BLaER1 treated with 17β-estradiol and CSF1 and Interleukin-3, amounts not matched to agents 10 nM and 100 nM (cell line): Measurements from ENCODE around the gene SORCS2.

ENCODE experiments used
- H3K27ac ChIP-seq, 11 experiments: shearing (Covaris generic); formaldehyde crosslinking; 2 replicates each; pipeline ENCODE4 v1.8.1; 2022
- H3K27me3 ChIP-seq, 11 experiments: shearing (Covaris generic); formaldehyde crosslinking; 2 replicates each; pipeline ENCODE4 v1.8.1; 2022
- H3K36me3 ChIP-seq, 11 experiments: shearing (Covaris generic); formaldehyde crosslinking; 2 replicates each; pipeline ENCODE4 v1.8.1; 2022
- H3K4me1 ChIP-seq, 10 experiments: shearing (Covaris generic); formaldehyde crosslinking; 2 replicates each; pipeline ENCODE4 v1.8.1; 2022
- H3K4me2 ChIP-seq, 11 experiments: shearing (Covaris generic); formaldehyde crosslinking; 2 replicates each; pipeline ENCODE4 v1.8.1; 2022
- H3K4me3 ChIP-seq, 10 experiments: shearing (Covaris generic); formaldehyde crosslinking; 2 replicates each; pipeline ENCODE4 v1.8.1; 2022
- H3K9ac ChIP-seq, 11 experiments: shearing (Covaris generic); formaldehyde crosslinking; 2 replicates each; pipeline ENCODE4 v1.8.1; 2022
- H3K9me3 ChIP-seq, 11 experiments: shearing (Covaris generic); formaldehyde crosslinking; replicated peaks in 1 of 11; 2 replicates each; pipeline ENCODE4 v1.8.1; 2022
- H4K20me1 ChIP-seq, 11 experiments: shearing (Covaris generic); formaldehyde crosslinking; 2 replicates each; pipeline ENCODE4 v1.8.1; 2022
- Cebpa-rat ChIP-seq, 11 experiments: shearing (Covaris generic); IDR thresholded peaks; 2 replicates each; pipeline ENCODE4 v1.8.1; 2022

Gene SORCS2

GRCh38 chr4:7510066-7510465 lies 317.7 kb downstream of the SORCS2 start:
- H3K9me3 ChIP-seq, result no peaks in the 10 kb centered on the region
- no peak for TF ChIP-seq Cebpa-rat (IDR thresholded peaks at IDR 0.05)
- H3K4me1 ChIP-seq, result peaks cover 39 to 88% (median 70%) of the 10 kb centered on the region in 10 experiments
- H3K27me3 ChIP-seq, result peaks cover 7 to 52% (median 18%) of the 10 kb centered on the region in 11 experiments
- peak overlapping the region in 9 of 11 experiments; percentile 51 to 99 (median 90); a peak in 18 of 22 replicates for H3K4me2 ChIP-seq
- H3K27ac ChIP-seq, result peak overlapping the region in 4 of 11 experiments; percentile 4 to 62 (median 58); a peak in 4 of 22 replicates
- H3K9ac ChIP-seq, result peak overlapping the region in 3 of 11 experiments; percentile 13 to 59 (median 30); a peak in 2 of 22 replicates
- H3K36me3 ChIP-seq, result no peaks in the 10 kb centered on the region
- H3K4me3 ChIP-seq, result no peak overlapping the region
- peaks cover 0 to 34% (median 0%) of the 10 kb centered on the region in 11 experiments; a peak in 5 of 22 replicates for H4K20me1 ChIP-seq

GRCh38 chr4:7510538-7510937 lies 318.2 kb downstream of the SORCS2 start:
- peak overlapping the region in 1 of 11 experiments; percentile 30; a peak in 2 of 22 replicates for H3K9ac ChIP-seq
- H3K27me3 ChIP-seq, result peaks cover 7 to 52% (median 18%) of the 10 kb centered on the region in 11 experiments
- H3K27ac ChIP-seq, result peak overlapping the region in 3 of 11 experiments; percentile 4 to 62 (median 59); a peak in 1 of 22 replicates
- no peaks in the 10 kb centered on the region for H3K36me3 ChIP-seq
- peaks cover 0 to 35% (median 0%) of the 10 kb centered on the region in 11 experiments; a peak in 5 of 22 replicates for H4K20me1 ChIP-seq
- peak overlapping the region in 9 of 11 experiments; percentile 51 to 99 (median 90); a peak in 19 of 22 replicates for H3K4me2 ChIP-seq
- peaks cover 39 to 87% (median 66%) of the 10 kb centered on the region in 10 experiments for H3K4me1 ChIP-seq
- TF ChIP-seq Cebpa-rat (IDR thresholded peaks at IDR 0.05), result no peak
- no peak overlapping the region for H3K4me3 ChIP-seq
- no peaks in the 10 kb centered on the region for H3K9me3 ChIP-seq

- H3K36me3 ChIP-seq, result no peaks in the 10 kb centered on the region
- no peak for TF ChIP-seq Cebpa-rat (IDR thresholded peaks at IDR 0.05)
- peaks cover 32 to 87% (median 62%) of the 10 kb centered on the region in 10 experiments for H3K4me1 ChIP-seq
- peak overlapping the region in 6 of 11 experiments; percentile 22 to 99 (median 48); a peak in 9 of 22 replicates for H3K4me2 ChIP-seq
- H3K27me3 ChIP-seq, result peaks cover 7 to 52% (median 18%) of the 10 kb centered on the region in 11 experiments
- peaks cover 0 to 30% (median 0%) of the 10 kb centered on the region in 11 experiments; a peak in 5 of 22 replicates for H4K20me1 ChIP-seq
- H3K27ac ChIP-seq, result no peak overlapping the region
- no peaks in the 10 kb centered on the region for H3K9me3 ChIP-seq
- H3K4me3 ChIP-seq, result no peak overlapping the region
- no peak overlapping the region; a peak in 1 of 22 replicates for H3K9ac ChIP-seq
Measured at GRCh38 chr4:7511525-7511924, 319.2 kb downstream of the SORCS2 start.

GRCh38 chr4:7512428-7512827 lies 320.1 kb downstream of the SORCS2 start:
- H3K9ac ChIP-seq, result no peak overlapping the region
- no peak overlapping the region for H3K27ac ChIP-seq
- peaks cover 7 to 43% (median 18%) of the 10 kb centered on the region in 11 experiments for H3K27me3 ChIP-seq
- no peaks in the 10 kb centered on the region for H3K36me3 ChIP-seq
- H3K4me2 ChIP-seq, result no peak overlapping the region
- H4K20me1 ChIP-seq, result peaks cover 0 to 30% (median 0%) of the 10 kb centered on the region in 11 experiments; a peak in 5 of 22 replicates
- H3K4me1 ChIP-seq, result peaks cover 23 to 82% (median 54%) of the 10 kb centered on the region in 10 experiments
- H3K4me3 ChIP-seq, result no peak overlapping the region
- TF ChIP-seq Cebpa-rat (IDR thresholded peaks at IDR 0.05), result no peak
- H3K9me3 ChIP-seq, result no peaks in the 10 kb centered on the region

GRCh38 chr4:7512946-7513345 lies 320.6 kb downstream of the SORCS2 start:
- Histone ChIP-seq H3K4me3 (no peak overlapping the region), H3K4me2 (0 out of 22 replicates have a peak overlapping the region, but pooled peaks of 1 of the 11 experiments have one; percentile 10), H3K27ac (no peak overlapping the region), H3K9ac (no peak overlapping the region), H3K9me3 (no peaks in the 10 kb centered on the region), H3K36me3 (no peaks in the 10 kb centered on the region), H3K4me1 (peaks cover 17 to 77% (median 49%) of the 10 kb centered on the region in 10 experiments), H3K27me3 (peaks cover 7 to 38% (median 18%) of the 10 kb centered on the region in 11 experiments), H4K20me1 (peaks cover 0 to 30% (median 0%) of the 10 kb centered on the region in 11 experiments; a peak in 5 of 22 replicates)
- no peak for TF ChIP-seq Cebpa-rat (IDR thresholded peaks at IDR 0.05)

- Histone ChIP-seq H4K20me1 (peaks cover 0 to 30% (median 0%) of the 10 kb centered on the region in 11 experiments; a peak in 6 of 22 replicates), H3K36me3 (no peaks in the 10 kb centered on the region), H3K27me3 (peaks cover 7 to 38% (median 18%) of the 10 kb centered on the region in 11 experiments), H3K9me3 (no peaks in the 10 kb centered on the region), H3K9ac (no peak overlapping the region), H3K4me1 (peaks cover 10 to 75% (median 44%) of the 10 kb centered on the region in 10 experiments), H3K4me3 (no peak overlapping the region), H3K4me2 (peak overlapping the region in 2 of 11 experiments; percentile 10 to 12; a peak in 1 of 22 replicates), H3K27ac (no peak overlapping the region)
- no peak for TF ChIP-seq Cebpa-rat (IDR thresholded peaks at IDR 0.05)
Measured at GRCh38 chr4:7513671-7514070, 321.3 kb downstream of the SORCS2 start.

- Histone ChIP-seq H3K4me1 (peaks cover 4 to 75% (median 44%) of the 10 kb centered on the region in 10 experiments; a peak in 19 of 20 replicates), H3K27me3 (peaks cover 7 to 33% (median 17%) of the 10 kb centered on the region in 11 experiments), H4K20me1 (peaks cover 0 to 26% (median 0%) of the 10 kb centered on the region in 11 experiments; a peak in 6 of 22 replicates), H3K27ac (no peak overlapping the region), H3K9me3 (no peaks in the 10 kb centered on the region), H3K4me3 (no peak overlapping the region), H3K4me2 (peak overlapping the region in 1 of 11 experiments; percentile 34; a peak in 2 of 22 replicates), H3K36me3 (no peaks in the 10 kb centered on the region), H3K9ac (no peak overlapping the region)
- no peak for TF ChIP-seq Cebpa-rat (IDR thresholded peaks at IDR 0.05)
Measured at GRCh38 chr4:7514281-7514680, 321.9 kb downstream of the SORCS2 start.

- Histone ChIP-seq H4K20me1 (peaks cover 0 to 25% (median 0%) of the 10 kb centered on the region in 11 experiments; a peak in 7 of 22 replicates), H3K27ac (no peak overlapping the region), H3K4me1 (peaks cover 4 to 75% (median 44%) of the 10 kb centered on the region in 10 experiments; a peak in 19 of 20 replicates), H3K27me3 (peaks cover 7 to 28% (median 13%) of the 10 kb centered on the region in 11 experiments), H3K4me2 (peak overlapping the region in 3 of 11 experiments; percentile 28 to 36 (median 34); a peak in 2 of 22 replicates), H3K36me3 (no peaks in the 10 kb centered on the region), H3K9ac (no peak overlapping the region), H3K9me3 (no peaks in the 10 kb centered on the region), H3K4me3 (no peak overlapping the region)
- TF ChIP-seq Cebpa-rat (IDR thresholded peaks at IDR 0.05), result no peak
Measured at GRCh38 chr4:7514789-7515188, 322.5 kb downstream of the SORCS2 start.

GRCh38 chr4:7515390-7515902 lies 323.1 kb downstream of the SORCS2 start:
- peak overlapping the region in 4 of 11 experiments; percentile 28 to 39 (median 35); a peak in 5 of 22 replicates for H3K4me2 ChIP-seq
- H4K20me1 ChIP-seq, result peaks cover 0 to 22% (median 0%) of the 10 kb centered on the region in 11 experiments; a peak in 7 of 22 replicates
- no peaks in the 10 kb centered on the region for H3K9me3 ChIP-seq
- H3K36me3 ChIP-seq, result no peaks in the 10 kb centered on the region
- H3K4me1 ChIP-seq, result peaks cover under 1 to 75% (median 44%) of the 10 kb centered on the region in 10 experiments; a peak in 18 of 20 replicates
- no peak overlapping the region for H3K9ac ChIP-seq
- H3K27ac ChIP-seq, result no peak overlapping the region
- H3K4me3 ChIP-seq, result no peak overlapping the region
- peaks cover 5 to 21% (median 6%) of the 10 kb centered on the region in 11 experiments for H3K27me3 ChIP-seq
- TF ChIP-seq Cebpa-rat (IDR thresholded peaks at IDR 0.05), result no peak
